K562 (cell line): ENCODE measurements around the gene MYL11. TPM values are rescaled to one million over a fixed set of nuclear protein-coding genes. Genes with fewer than 3 reads are reported as not detected.

Experiments used
- ATF3 ChIP-seq, 2 experiments: fragments of 450-650 bp in 1 of 2; sonication (generic) in 1 of 2; formaldehyde crosslinking in 1 of 2; IDR thresholded peaks in 1 of 2; conservative IDR thresholded peaks in 1 of 2; 2 replicates each; pipeline versions ENCODE4 v1.6.1 to v1.8.1; 2016 to 2023; ENCODE audit warnings: mild to moderate bottlenecking in 2 of 2, moderate library complexity in 2 of 2, inconsistent platforms in 1 of 2, missing genetic modification reagents in 1 of 2
- CBX5 ChIP-seq: IDR thresholded peaks from 2 replicates; pipeline ENCODE4 v1.6.1; 2014; ENCODE audit warnings: low read depth, borderline replicate concordance
- CSDE1 ChIP-seq, 2 experiments: fragments of 450-650 bp; IDR thresholded peaks; 2 replicates each; pipeline ENCODE4 v1.6.1; 2016; ENCODE audit warnings: mild to moderate bottlenecking in 1 of 2
- FOXA3 ChIP-seq, 2 experiments: fragments of 450-650 bp in 1 of 2; sonication (generic) in 1 of 2; formaldehyde crosslinking; IDR thresholded peaks in 1 of 2; conservative IDR thresholded peaks in 1 of 2; 2 replicates each; pipeline versions ENCODE4 v1.4.0 to v1.8.0; 2020 to 2022; ENCODE audit warnings: mild to moderate bottlenecking in 2 of 2, missing genetic modification reagents in 1 of 2
- HES1 ChIP-seq: fragments of 450-650 bp; IDR thresholded peaks from 2 replicates; pipeline ENCODE4 v1.6.1; 2016; ENCODE audit warnings: low read depth, mild to moderate bottlenecking, moderate library complexity
- LCOR ChIP-seq: sonication (generic); formaldehyde crosslinking; IDR thresholded peaks from 2 replicates; pipeline ENCODE4 v1.8.0; 2022; ENCODE audit warnings: mild to moderate bottlenecking, missing genetic modification reagents
- MTA1 ChIP-seq: fragments of 450-650 bp; IDR thresholded peaks from 2 replicates; pipeline ENCODE4 v1.6.1; 2017; ENCODE audit warnings: borderline replicate concordance
- NUFIP1 ChIP-seq: fragments of 450-650 bp; IDR thresholded peaks from 2 replicates; pipeline ENCODE4 v1.6.1; 2018; ENCODE audit not compliant: partially characterized antibody
- RAD21 ChIP-seq, 2 experiments: fragments of 250-450 bp in 1 of 2; fragments of 450-650 bp in 1 of 2; sonication (Bioruptor Pico) in 1 of 2; formaldehyde crosslinking in 1 of 2; IDR thresholded peaks in 1 of 2; conservative IDR thresholded peaks in 1 of 2; 2 replicates each; pipeline versions ENCODE4 v1.4.0 to v1.8.0; 2020 to 2022; ENCODE audit warnings: mild to moderate bottlenecking in 2 of 2, moderate library complexity in 1 of 2
- RNF2 ChIP-seq: sonication (generic); IDR thresholded peaks from 2 replicates; pipeline ENCODE4 v1.6.1; 2016
- RUNX1 ChIP-seq: sonication (generic); IDR thresholded peaks from 2 replicates; pipeline ENCODE4 v1.6.1; 2016; ENCODE audit warnings: antibody characterized with exemption, low read depth
- SIN3A ChIP-seq, 2 experiments: fragments of 150-350 bp in 1 of 2; IDR thresholded peaks; 2 replicates each; pipeline ENCODE4 v1.6.1; 2011 to 2016; ENCODE audit warnings: borderline replicate concordance in 2 of 2, low read depth in 2 of 2, low read length in 2 of 2, mild to moderate bottlenecking in 2 of 2, moderate library complexity in 2 of 2; ENCODE audit not compliant: control insufficient read depth in 1 of 2
- SMAD1 ChIP-seq: fragments of 150-350 bp; IDR thresholded peaks from 2 replicates; pipeline ENCODE4 v1.6.1; 2014; ENCODE audit warnings: low read length, low read depth; ENCODE audit not compliant: partially characterized antibody
- TCF15 ChIP-seq: fragments of 250-450 bp; sonication (Bioruptor Pico); IDR thresholded peaks from 2 replicates; pipeline ENCODE4 v1.8.0; 2022; ENCODE audit warnings: moderate library complexity, mild to moderate bottlenecking, inconsistent platforms
- TRIM25 ChIP-seq: fragments of 450-650 bp; IDR thresholded peaks from 2 replicates; pipeline ENCODE4 v1.7.0; 2016; ENCODE audit warnings: borderline replicate concordance
- TSHZ1 ChIP-seq: fragments of 250-450 bp; sonication (Bioruptor Pico); IDR thresholded peaks from 2 replicates; pipeline ENCODE4 v1.4.0; 2020; ENCODE audit warnings: mild to moderate bottlenecking, moderate library complexity
- U2AF2 ChIP-seq: fragments of 200-400 bp; formaldehyde crosslinking; optimal IDR thresholded peaks from 2 replicates; pipeline ENCODE3; 2017; ENCODE audit warnings: low read depth, mild to moderate bottlenecking, low read length
- XRCC4 ChIP-seq: IDR thresholded peaks from one replicate; pipeline ENCODE4 v1.6.1; 2011; ENCODE audit not compliant: insufficient read depth, insufficient read length; ENCODE audit errors: extremely low read depth
- polyA plus RNA-seq, 8 experiments: library from polyadenylated mRNA; depleted of rRNA in 4 of 8; stranded (reverse) in 5 of 8; unstranded in 3 of 8; fragments of >200 nt; fragmentation: Nextera tagmentation in 2 of 8; fragmentation: Illumina TruSeq in 1 of 8; extraction: Ambion mirVana in 2 of 8; extraction: Trizol in 1 of 8; gene quantifications; 2 replicates each; pipeline versions ENCODE4 v1.2.1 to v1.2.3, GENCODE V29; 2011 to 2014; ENCODE audit warnings: inconsistent platforms in 1 of 8, missing spikeins in 1 of 8
- total RNA-seq, 7 experiments: library from RNA; depleted of rRNA in 6 of 7; stranded (reverse); fragments of >200 nt in 6 of 7; fragmentation: Illumina TruSeq in 2 of 7; extraction: Trizol in 2 of 7; gene quantifications; 2 replicates each; pipeline versions ENCODE4 v1.2.1 to v1.2.3, GENCODE V29; 2011 to 2021; ENCODE audit warnings: low replicate concordance in 1 of 7

The MYL11 gene
- total and polyA plus RNA-seq, 9 of the 15 experiments (the other 6 are each of a cell fraction or from before 2014, with no cell fraction given), result 0.31 to 1.5 (median 0.73) TPM; not detected in 4

GRCh38 chr16:30355144-30355953 is 19.3 kb upstream of the MYL11 start, which contains the start of gene CD2BP2 (continued):
- TF ChIP-seq TSHZ1 (CRISPR knock-in tag) (no peak), SMAD1 (peak; percentile 69), MTA1 (0 out of 2 replicates have a peak, but pooled peaks have one; percentile 11), CBX5 (no peak), SIN3A (IDR thresholded peaks at IDR 0.05; ENCODE audit: borderline replicate concordance in 2 of 2, control insufficient read depth in 1 of 2, low read depth in 2 of 2, low read length in 2 of 2) (peak; percentile 67 to 94; a peak in 2 of 4 replicates), RNF2 (peak; percentile 23; the same call in 1 of the 2 replicates), NUFIP1 (peak; percentile 36), LCOR (CRISPR knock-in tag) (peak; percentile 90), CSDE1 (IDR thresholded peaks at IDR 0.05) (no peak), U2AF2 (no peak), ATF3 (IDR thresholded peaks at IDR 0.05) (peak; percentile 95), ATF3 (CRISPR knock-in tag; conservative IDR thresholded peaks at IDR 0.05) (peak; percentile 83; the same call in 1 of the 2 replicates), HES1 (no peak), XRCC4 (no peak), TCF15 (CRISPR knock-in tag) (no peak), RUNX1 (no peak), TRIM25 (no peak), FOXA3 (CRISPR knock-in tag; conservative IDR thresholded peaks at IDR 0.05 in 1 of 2, IDR thresholded peaks at IDR 0.05 in 1 of 2) (0 out of 4 replicates have a peak, but pooled peaks of 1 of the 2 experiments have one; percentile 57), RAD21 (CRISPR knock-in tag; conservative IDR thresholded peaks at IDR 0.05 in 1 of 2, IDR thresholded peaks at IDR 0.05 in 1 of 2) (peak in 1 of 2 experiments; percentile 20; a peak in 1 of 4 replicates)
